NCI-H1417 treated with DMSO at 0.1 percent for 48 hours (cell line): ENCODE data around the gene ENTPD7.
A peak's percentile ranks its signal among the peaks of the same experiment; 100 is the strongest.
"Not testable (repeated sequence)": the region's sequence is repeated elsewhere in the genome, so short reads cannot be mapped to it uniquely, and the experiment has no call there.

Source experiments
- DNase-seq: peaks from one replicate; lab custom pipeline; 2025; lab: John Stamatoyannopoulos, UW

Gene ENTPD7

GRCh38 chr10:99693933-99694583 lies 34.7 kb downstream of the ENTPD7 start:
- DNase-seq: no peak

GRCh38 chr10:99695761-99696160 lies 36.5 kb downstream of the ENTPD7 start:
- no peak for DNase-seq

DNA sequence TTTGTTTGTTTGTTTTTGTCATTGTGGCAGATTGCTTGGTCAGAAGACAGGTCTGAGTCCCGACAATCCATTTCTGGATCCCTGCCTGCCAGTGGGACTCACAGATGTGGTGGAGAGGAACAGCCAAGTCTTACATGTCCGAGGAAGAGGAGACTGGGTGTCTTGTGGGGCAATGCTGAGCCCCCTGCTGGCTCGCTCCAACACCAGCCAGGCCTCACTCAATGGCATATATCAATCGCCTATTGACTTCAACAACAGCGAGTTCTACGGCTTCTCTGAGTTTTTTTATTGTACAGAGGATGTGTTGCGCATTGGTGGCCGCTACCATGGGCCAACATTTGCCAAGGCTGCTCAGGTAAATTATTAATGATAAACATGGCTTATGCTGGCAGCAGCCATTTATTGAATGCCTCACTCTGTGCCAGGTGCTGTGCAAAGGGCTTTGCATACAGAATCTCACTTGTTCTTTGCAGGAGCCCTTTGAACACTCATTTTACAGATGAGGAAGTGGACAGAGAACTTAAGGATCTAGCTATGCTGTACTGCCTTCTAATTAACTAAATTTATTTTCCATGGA lies 39.3 kb downstream of the ENTPD7 start:
- no peak for DNase-seq

DNA sequence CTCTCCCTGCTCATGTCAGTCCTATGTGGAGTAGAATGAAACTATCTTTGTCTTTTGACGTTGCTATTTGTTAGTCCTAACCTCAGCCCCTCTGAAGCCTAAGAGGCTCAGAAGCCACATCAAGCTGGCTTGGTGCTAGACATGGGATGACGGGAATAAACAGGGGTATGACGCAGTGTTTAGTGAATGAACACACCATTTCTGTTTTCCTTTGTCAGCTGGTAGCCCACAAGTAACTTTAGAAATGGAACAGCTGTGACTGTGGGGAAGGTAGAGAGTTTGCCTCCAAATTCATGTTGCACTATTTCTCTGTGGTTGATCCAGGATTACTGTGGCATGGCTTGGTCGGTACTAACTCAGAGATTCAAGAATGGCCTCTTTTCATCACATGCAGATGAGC lies 41.3 kb downstream of the ENTPD7 start:
- DNase-seq: no peak

DNA sequence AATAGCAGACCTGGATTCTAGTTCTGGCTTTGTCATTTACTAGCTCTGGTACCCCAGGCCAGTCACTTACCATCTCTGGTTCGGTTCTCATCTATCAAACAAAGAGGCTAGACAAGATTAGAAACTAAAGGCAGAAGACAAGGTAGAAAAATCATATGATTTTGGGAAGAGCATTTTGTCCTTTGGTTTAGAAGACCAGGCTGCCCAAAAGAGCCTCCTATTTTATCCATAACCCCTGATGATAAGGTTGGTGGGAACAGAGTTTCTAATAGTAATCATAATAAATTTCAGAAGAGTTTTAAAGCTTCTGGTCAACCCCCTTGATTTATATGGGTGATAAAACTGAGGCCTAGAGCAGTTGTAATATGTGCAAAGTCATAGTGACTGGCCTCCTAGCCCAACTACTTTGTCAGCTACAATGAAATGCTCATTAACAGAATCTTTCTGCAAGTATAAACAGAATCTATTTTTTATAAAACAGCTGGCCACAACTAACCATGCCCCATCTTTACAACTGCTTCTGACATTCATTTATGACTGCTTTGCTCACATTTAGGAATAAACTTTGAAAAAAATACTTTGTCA lies 49.2 kb downstream of the ENTPD7 start:
- DNase-seq: no peak

- no peak for DNase-seq
Measured at GRCh38 chr10:99709480-99710229, 50.3 kb downstream of the ENTPD7 start.

DNA sequence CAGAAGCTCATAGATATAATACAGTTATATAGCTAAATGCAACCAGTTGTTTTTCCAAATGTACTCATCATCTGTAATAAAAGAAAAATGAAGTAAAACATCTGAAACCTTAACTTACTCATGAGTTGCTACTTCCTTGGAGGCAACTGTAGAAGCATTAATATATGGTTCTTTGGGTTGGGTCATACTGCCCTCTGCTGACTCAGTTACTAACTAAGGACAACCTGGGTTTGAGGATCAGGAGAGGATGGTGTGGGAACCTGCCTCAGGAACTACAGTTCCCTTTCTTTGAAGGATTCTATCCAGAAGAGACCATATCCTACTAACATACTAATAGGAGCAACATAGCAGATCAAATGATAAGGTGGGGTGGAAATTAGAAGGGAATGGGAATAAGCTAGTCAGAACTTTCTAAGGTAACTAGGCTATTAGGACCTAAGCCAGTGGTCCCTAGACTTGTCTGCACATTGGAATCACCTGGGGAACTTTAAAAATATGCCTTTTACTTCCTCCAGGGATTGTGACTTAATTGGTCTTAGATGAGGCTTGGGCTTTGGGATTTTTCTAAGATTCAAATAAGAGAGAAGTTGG lies 51.9 kb downstream of the ENTPD7 start:
- DNase-seq: no peak

DNA sequence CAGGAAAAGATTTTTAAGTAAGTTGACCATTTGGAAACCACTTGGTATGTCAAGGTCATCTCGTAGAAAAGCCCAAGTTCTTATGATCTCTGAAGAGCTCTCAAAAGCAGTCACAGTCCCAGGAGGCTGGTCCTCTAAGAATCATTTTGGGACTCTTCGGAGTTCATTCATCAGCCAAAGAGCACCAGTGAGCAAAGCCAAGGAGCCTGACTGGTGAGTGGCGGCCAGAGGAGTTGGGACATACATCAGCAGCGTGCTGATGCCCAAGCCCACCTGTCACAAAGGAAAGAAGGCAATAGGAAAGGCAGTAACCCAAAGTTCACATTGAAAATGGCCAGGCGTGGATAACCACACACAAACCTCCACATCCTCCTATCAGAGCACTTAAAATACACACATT lies 55.1 kb downstream of the ENTPD7 start:
- DNase-seq: no peak

DNA sequence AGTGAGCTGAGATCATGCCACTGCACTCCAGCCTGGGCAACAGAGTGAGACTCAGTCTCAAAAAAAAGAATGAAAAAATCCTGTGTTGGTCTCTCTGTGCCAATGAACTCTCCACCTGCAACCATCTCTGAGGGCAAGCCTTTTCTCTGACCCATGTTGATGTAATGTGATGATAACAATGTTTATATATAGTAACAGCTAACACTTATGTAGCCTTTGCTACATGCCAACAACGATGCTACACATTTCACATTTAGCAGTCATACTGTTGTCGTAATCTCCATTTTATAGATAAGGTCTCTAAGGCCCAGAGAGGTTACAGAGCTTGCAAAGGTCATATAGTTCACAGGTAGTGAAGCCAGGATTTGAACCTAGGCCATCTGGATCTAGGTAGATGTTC lies 61.1 kb downstream of the ENTPD7 start:
- no peak for DNase-seq

DNA sequence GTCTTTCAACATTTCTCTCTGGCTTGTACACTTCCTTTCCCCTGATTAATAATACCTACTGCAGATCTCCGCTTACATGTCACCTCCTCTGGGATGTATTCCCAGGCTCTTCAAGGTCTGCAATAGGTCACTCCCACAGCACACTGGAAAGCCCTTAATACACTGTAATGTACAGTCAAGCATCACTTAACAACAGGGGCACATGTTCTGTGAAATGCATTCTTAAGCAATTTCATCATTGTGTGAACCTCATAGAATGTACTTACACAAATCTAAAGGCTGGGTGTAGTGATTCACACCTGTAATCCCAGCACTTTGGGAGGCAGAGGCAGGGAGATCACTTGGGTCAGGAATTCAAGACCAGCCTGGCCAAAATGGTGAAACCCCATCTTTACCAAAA lies 70.7 kb downstream of the ENTPD7 start:
- DNase-seq: no peak

DNA sequence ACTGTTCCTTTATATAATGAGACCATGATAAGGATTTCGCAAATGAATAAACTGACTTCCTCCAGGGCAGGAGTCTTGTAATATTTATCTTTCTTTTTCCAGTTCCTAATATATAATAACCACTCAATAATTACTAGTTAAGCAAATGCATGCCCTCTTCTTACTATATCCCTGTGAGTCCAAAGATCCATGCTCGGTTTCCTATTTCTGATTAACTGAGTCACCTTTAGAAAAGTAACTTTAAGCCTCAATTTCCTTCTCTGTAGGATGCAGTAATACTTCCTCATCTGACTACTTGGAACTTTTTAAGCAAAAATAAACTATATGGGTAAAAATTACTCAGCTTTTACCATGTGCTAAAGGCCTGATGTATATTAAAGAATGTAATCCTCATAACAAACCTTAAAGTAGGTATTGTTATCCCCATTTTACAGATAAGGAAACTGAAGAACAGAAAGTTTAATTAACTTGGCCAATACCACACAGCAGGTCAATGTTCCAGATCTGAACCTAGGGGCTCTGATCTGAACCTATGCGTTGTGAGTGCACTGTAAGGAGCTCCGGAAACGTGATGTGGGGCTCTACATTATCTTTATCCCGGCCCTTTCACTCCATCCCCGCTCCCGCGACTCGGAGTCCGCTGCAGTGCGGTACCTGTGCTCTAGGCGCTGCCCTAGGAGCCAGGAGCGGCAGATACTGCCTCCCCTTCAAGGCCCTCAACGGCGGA lies 72.2 kb downstream of the ENTPD7 start:
- DNase-seq: no peak

GRCh38 chr10:99732033-99732842 lies 72.9 kb downstream of the ENTPD7 start, which contains the start of the genes COX15 and CUTC:
Gene COX15, minus strand, starts transcription at chr10:99732127. Its CDS starts 78 bp downstream, at chr10:99732049.
Gene CUTC, plus strand, starts transcription at chr10:99732234. Its CDS starts 115 bp downstream, at chr10:99732349.
- peak; percentile 26 for DNase-seq

DNA sequence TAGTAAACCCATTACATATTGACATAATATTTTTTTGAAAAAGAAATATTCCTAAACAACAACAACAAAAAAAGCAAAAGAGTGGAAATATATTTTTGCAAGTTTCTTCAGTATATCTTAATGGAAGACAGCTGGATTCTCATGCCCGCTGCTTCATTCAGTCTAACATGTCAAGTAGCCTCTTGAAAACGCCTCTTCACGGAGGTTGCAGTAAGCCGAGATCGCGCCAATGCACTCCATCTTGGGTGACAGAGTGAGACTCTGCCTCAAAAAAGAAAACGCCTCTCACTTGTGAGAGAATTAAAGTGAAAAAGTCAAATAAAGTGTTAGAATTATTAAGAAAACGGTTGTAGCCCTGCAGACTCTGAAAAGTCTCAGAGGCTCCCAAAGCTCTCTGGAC lies 74.1 kb downstream of the ENTPD7 start:
- DNase-seq: no peak

- not testable (repeated sequence) for DNase-seq
Measured at GRCh38 chr10:99734111-99734510, 74.8 kb downstream of the ENTPD7 start.

DNA sequence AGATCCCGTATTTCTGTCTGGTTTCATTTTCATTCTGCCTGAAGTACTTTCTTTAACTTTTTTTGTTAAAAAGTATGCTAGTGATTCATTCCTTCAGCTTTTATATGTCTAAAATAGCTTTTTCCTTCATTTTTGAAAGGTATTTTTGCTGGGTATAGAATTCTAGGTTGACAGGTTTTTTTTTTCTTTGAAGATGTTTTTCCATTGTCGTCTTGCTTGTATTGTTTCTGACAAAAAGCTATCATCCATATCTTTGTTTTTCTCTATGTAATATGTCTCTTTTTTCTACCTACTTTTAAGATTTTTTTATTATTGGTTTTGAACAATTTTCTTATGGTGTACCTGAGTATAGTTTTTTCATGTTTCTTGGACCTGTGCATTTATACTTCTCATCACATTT lies 81.0 kb downstream of the ENTPD7 start:
- no peak for DNase-seq

DNA sequence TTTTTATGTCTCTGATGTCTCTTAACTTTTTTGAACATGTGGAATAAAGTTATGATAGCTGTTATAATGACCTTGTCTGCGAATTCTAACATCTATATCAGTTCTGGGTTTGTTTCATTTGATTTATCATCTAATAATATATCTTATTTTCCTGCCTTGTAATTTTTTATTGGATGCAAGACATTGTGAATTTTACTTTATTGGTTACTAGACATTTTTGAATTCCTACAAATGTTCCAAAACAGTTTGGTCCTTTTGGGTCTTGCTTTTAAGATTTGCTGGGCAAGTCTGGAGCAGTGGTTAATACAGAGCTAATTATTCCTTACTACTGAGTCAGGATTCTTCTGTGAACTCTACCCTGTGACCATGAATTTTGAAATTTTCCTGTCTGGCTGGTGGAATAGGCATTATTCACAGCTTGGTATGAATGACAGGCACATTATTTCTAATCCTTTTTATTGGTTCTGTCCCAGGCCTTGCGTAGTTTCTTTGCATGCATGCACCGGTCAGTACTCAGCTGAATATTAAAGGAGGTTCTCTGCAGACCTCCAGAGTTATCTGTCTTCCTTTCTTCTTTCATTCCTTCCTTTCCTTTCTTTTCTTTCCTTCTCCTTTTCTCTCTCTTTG lies 81.7 kb downstream of the ENTPD7 start:
- no peak for DNase-seq

DNA sequence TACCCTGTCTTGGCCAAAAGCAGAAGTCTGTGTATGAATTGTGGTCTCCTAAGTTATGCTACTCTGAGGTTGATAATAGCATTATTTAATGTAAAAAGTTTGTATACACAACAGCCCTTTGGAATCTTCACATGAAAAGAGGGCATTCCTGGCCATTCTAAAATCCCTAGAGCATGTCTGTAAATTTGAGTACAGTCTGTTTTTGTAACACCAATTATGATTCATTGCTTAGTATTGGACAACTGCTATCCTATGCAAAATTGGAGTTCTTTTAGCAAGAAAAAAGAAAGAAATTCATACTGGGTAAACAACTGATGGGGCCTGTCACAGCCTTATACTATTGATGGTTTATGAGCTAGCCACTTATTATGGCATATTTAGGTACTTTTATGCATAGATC lies 82.9 kb downstream of the ENTPD7 start:
- DNase-seq: no peak

GRCh38 chr10:99742701-99743100 lies 83.4 kb downstream of the ENTPD7 start:
- no peak for DNase-seq

DNA sequence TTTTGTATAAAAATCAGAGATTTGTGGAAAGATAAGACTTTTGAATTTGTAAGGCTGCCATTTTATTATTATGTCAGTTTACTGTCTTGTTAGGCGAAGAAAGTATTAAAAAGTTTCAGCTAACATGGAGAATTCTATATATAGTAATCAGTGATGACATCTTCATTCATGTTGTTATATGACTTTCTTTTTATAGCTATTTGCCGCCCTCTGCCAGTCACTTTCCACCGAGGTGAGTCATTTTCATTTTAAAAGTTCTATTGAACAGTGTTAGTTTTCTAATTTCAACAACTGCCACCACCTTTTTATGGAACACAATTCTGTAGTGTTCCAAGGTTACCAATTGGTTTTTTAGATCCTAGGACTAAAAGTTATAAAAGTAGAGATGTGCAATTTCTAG lies 84.5 kb downstream of the ENTPD7 start:
- no peak for DNase-seq

- DNase-seq: not testable (repeated sequence)
Measured at GRCh38 chr10:99746166-99746565, 86.9 kb downstream of the ENTPD7 start.
